Ecto neural progenitor cell (in vitro differentiated cells): ENCODE results near the gene SMAD3.

ENCODE experiments used
- DNase-seq: peaks from one replicate; pipeline ENCODE4 v3.0.0-alpha.2; 2018; ENCODE audit warnings: low spot score

SMAD3 gene

DNA sequence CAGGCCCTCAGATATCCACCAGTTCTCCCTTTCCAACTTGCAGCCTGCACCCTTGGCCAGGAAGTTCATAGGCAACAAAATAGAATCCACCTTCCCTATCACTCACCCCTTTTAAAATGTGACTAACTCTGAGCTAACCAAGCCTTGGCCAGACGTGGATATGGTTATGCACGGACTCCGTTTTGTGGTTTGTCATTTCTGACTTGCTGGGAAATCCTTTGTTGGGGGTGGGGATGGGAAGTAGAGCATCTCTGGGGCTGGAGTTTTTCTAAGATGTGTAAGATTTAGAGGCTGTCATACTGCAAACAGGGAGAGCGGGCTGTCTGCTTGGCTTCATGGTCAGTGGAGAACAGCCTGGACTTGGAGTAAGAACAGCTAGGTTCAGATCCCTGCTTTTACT is 62.6 kb downstream of the SMAD3 start:
- no peak for DNase-seq

DNA sequence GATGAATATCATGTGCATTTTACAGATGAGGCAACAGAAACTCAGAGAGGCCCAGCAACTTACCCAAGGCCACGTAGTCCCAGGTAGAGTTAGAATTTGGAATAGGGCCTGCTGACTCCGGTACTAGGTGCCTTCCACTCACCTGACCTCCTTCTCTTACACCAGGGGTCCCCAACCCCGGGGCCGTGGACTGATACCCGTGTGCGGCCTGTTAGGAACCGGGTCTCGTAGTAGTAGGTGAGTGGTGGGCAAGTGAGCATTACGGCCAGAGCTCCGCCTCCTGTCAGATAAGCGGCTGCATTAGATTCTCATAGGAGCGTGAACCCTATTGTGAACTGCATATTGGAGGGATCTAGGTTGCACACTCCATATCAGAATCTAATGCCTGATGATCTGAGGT is 64.8 kb downstream of the SMAD3 start:
- DNase-seq, result no peak

DNA sequence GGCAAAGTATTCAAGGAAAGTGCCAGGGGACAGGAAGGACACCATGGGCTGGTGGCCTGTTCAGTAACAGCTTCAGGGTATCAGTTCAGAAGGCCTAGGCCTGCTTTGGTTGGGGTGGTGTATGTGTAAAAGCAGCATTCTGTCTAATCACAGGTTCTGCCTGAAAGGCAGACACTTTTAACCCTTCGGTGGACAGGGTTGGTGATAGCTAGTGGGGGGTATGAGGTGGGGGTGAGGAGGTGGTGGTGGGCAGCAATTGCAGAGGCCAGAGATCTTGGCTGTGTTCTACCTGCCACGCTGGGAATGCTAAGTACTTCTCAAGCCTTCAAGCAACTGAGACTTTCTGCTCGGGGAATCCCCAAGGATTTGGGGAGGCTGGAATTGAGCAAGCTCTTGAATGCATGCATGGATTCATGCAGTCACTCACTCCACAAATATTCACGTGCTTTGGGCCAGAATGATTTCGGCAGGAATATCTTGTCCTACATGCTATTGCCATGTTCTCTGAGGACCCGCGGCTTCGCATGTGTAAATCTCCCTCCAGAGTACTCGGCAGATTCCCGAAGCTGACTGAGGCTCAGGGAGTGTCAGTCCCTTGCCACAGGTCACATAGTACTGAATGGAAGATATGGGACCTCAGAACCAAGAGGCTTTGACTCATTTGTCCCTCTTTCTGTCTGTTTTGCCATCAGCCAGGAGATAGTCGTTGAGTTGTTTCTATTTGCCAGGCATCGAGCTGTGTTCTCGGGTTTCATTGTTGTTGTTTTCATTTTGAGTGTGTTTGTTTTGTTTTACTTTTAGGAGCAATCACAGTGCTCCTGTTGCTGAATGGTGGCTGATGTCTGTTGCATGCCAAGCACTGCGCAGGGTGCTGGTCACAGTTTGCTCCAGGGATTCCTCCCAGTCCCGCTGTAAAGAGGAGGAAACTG is 65.5 kb downstream of the SMAD3 start:
- no peak for DNase-seq

DNA sequence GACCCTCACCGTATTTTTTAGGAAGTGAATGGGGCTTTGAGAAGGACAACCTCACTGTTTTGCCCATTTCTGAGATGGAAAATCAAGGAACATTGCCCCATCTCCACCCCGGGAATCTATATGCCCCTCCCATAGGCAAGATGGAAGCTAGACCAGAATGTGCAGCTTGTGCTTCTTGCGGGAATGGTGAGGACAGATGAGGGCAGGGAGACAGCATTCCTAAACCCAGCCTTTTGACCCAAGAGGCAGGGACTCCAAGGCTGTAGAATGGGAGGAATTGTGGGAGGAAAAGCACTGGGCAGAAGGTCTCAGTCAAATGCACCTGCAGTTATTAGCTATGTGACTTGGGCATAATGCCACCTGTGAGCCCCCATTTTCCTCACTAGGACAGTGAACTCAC is 66.9 kb downstream of the SMAD3 start:
- no peak for DNase-seq

DNA sequence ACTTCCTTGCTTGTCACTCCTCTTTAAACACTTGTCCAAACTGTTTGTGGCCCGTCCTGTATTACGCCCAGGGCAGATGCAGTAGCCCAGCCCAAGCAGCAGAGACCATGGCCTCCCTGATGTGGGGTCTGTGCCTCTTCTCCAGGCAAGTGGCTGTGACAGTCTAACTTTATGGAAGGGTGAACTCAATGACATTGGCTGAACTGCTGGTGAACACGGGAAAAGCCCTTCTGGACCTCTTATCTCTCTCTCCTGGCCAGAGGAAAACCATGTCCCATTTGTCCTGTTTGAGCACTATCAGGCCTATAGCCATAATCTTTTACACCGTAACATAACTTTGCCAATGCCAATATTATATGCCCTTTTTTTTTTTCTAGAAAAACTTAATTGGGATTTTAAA is 67.6 kb downstream of the SMAD3 start:
- DNase-seq, result no peak

DNA sequence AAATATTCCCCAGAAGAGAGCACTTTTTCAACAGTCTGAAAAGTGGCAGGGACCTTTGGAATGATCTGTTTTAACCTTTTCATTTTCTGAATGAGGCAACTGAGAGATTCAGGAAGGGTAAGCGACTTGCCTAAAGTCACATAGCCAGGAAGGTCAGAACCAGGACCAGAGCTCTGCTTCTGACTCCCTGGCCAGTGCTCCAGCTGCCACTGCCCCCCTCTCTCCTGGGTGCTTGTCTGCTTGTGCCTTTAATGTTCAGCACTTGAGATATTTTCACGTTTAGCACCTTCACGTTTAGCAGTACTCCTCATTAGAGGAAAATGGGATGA is 68.3 kb downstream of the SMAD3 start:
- DNase-seq, result no peak

DNA sequence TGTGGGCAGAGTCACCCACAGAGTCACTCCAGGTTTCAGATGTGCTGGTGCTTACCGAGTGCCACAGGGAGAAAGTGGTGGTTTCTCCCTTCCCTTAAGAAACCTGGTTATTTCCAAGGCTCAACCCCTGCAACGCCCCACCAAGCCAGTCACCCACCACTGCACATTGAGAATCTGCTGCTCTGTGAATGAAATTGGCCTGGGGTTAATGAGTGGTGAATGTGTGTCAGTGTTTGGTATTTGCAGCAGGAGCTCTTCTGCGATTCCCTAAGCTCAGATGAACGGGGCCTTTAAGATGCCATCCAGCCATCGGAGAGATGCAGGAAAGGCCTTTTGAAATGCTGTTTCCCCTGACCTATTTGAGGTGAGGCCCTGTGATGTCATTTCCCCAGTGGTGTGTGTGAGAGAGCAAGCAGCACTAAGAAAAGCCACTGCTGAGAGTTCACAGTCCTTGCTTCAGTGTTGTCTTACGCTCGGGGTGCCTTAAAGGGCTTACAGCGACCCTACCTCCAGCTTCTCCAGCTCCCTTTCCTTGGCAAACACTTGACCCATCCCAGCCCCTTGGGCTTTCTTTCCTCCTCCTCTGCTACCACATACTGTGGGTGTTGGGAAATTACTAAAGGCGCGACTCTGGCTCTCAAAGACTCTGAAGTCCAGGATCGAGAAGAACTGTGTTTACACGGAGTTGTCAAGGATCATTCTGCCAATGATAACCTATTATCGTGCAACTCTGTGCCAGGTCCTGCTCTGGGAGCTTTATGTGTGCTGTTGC is 68.9 kb downstream of the SMAD3 start:
- DNase-seq, result no peak

DNA sequence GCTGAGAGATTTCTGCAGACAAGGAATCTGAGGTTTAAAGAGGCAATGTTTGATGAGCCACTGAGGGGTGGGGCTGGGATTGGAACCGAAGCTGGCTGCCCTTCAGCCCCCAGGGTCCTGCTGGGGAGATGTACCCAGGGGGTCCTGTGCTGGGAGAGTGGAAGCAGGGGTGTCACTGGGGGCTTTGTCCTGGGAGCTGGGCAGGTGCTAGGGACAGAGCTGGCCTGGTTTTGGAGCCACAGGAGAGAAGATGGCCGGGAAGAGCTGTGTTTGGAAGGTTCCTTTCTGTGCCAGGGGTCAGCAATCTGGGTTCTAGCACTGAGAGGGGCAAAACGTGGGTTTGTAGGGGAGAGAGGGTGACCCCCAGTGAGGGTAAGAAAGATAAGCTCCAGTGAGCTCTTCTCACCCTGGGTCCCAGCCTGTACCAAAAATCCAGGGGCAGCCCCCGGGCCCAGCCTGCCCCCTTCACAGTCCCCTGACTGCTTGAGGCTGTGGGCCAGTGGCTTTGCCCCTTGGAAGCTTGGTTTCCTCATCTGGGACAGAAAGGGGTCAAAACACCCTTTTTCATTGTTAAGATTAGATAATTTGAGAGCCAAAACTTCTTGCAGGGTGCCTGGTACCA is 69.6 kb downstream of the SMAD3 start:
- no peak for DNase-seq

DNA sequence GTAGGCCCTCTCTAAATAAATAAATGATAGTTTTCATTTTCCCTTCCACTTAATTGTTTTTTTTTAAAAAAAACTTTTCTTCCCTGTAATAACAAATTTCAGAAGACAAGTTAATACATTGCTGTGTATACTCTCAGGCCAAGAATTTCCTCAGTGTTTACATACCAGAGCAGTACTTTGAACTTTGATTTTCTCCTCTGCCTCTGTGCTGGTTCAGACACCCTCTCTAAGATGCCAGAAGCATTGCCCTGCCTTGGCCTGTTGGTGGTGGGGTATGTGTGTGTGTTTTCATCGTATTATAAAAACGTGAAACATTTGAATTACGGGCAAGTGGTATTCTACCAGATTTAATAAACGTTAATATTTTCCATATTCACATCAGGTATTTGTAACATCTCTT is 70.1 kb downstream of the SMAD3 start:
- no peak for DNase-seq

DNA sequence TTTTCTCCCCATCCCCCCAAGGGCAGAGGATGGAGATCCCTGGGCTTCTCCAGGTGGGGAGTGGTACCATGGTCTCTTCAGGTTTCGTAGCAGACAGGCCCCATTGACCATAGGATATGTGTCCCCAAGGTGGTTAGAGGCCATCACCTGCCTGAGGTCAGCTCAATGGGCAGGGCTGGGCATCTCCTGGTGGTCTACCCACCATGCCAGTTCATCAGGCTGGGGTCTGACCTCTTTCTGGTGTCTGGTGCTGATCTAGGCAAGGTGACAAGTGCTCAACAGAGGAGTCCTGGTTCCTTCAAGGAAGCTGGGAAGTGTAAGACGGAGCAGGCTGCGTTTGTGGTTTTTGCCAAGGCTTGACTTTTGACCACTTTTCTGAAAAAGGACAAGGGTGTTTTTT is 71.4 kb downstream of the SMAD3 start:
- no peak for DNase-seq

DNA sequence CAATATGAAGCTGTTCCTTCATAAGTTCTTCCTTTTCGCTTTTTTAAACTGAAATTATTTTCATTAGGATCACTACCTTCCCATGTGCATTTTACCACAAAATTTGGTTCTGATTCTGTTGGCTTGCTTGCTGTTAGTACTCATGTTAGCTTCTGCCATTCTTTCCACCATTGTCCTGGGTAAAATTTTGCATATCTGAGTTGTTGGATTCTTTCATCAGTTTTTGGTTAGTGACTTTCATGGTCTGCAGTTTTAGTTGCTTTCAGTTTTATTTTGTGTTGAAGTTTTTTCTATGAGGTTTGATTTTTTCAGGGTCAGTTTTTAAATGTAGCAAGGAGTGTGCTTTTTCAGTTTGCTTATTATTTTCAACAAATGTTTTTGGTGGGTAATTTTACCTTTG is 71.9 kb downstream of the SMAD3 start:
- no peak for DNase-seq

DNA sequence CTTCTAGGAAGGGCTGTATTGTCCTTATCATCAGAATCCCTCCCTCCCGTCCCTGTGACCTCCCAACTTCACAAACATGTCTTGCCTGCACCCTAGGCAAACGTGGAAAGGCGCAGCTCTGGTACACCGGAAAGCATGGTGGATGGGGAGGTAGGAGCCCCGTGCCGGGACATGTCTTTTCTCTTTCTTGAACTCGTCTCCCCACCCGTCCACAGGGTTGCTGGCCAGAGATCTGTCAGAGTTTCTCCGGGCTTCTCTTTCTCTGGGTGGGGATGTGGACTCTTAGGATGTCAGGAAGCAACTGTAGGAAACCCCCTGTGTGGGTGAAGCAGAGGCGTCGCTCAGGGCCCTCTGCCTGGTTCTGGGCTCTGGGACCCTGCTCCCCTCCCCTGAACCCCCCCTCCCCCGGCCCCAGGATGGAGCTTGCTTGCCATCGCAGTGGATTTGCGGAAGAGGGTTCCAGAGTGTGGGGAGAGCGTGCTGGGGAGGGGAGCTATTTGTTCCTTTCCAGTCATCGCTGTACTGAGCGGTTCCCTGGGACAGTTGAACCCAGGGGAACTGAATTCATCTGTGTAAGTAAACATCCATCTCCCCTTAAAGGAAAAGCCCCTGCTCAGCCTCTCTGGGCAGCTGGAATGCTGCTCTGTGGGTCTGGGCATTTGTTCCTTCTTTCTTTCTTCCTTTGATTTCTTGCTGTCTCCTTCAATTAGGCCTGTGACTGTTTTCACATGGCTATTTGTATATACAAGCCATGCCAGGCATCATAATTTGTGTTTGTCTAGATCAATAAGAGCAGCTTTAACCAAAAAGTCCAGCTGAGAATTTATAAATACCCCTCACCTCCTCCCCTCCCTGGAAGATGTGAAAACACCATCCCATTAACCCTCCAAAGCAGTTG is 72.8 kb downstream of the SMAD3 start:
- no peak for DNase-seq

DNA sequence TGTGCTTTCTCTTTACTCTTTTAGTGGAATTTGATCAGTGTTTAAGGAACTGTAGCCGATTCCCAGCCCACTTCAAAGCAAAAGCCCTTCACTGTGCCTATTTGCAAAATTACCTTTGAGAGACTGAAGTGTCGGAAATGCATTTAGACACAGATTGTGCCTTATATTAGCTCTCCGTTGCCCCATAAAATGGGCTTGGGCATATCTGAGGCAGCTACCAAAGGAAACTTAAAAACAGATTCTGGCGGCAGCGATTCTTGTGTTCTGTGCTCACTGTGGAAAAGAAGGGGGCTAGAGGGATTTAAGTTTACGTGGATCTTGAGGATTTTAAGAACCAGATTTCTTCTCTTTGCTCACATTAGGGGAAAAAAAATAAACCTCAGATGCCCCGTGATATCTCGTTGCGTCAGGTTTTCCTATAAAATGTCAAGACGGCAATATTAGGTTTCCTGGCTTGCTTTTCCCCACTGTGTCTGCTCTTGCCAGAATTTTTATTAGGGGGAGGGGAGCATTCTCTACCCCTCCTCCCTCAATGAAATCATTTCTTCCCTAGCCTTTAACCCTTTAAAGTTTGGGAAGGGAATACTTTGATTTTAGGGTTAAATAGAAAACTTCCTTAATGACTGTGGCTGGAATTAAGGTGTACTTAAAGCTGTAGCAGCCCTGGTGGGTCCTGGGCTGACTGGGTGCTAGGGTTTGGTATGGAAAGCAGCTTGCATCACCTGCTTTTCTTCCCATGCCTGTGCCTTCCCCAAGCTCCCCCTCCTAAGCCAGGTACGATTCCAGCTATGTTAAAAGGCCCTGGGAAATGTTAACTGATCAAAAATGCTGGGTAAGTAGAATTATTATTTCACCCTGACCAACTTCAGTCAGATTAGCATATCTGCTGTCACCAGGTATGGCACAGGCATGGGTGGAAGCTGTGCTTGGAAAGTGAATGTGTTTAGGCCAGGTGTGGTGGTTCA is 73.8 kb downstream of the SMAD3 start:
- no peak for DNase-seq

DNA sequence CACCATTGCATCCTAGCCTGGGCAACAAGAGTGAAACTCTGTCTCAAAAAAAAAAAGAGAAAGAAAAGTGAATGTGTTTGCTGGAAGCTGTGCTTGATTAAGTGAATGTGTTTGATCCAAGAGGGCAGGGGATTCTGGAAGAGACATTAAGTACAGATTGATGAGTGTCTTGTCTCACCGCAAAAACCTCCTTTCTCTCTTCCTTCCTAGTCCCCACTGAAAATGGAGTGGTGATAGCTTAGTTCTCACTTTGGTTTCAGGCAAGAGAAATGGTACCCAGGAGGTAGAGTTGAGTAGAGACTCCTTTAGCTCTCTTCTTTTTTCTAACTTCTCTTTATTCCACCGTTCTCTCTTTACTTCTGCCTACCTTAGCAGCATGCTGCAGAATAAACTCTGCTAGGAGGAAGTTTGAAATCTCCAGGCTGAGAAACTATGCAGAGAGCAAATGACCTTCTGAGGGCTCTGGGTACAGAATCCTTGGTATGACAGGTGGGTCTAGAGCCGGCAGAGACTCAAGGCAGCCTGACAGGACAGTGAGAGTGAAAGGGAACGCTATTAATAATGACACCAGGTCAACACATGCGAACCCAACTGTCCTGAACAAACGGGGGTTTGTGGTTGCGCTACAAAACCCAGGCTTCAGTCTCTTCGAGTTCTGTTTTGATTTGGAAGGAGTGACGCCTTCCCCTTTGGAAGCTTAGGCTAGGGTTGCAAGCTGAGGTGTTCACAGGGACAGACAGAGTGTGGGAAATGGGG is 74.9 kb downstream of the SMAD3 start:
- DNase-seq, result no peak

DNA sequence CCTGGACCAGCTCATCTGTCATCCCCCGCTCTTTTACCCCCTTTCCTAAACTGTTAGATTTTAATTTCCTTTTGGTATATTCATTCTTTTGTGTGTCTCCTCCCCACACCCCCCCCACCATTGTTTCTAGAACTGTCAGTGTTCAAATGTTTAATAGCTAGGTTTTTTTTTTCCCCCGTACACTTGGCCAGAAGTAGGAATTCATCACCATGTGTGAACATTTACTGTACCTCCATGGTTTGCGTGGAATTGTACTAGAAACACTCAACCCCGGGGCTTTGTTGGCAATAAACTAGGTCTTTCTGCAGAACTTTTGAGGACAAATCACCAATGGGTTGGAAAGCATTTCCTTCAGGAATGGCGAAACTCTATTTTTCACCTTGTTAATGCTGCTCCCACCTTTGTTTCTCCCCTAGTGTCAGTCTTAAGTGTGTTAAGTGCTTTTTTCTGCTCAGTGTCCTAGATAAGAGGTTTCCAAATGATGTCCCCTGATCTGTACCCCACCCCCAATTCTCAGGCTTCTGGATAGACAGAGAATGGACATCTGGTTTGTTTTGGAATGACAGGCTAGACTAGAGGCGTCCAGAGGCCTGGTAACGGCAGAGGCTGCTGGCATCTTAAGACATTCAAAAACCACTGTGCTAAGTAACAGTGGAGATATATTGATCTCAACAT is 76.8 kb downstream of the SMAD3 start:
- DNase-seq, result no peak

DNA sequence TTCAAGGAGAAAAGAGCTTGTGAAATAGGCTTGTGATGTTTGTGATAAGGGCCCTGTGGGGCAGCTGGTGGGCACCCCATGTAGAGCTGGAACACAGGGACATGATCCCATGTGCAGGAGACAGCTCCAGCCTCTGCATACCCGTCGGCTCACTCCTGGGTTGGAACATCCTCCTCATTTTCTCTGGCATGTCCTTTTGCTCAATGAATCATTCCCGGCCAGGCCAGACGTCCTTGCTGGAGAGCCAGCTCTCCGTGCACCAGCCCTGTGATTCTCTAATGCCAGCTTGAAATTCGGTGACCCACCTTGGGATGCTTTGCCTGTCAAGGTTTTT is 77.3 kb downstream of the SMAD3 start:
- no peak for DNase-seq

DNA sequence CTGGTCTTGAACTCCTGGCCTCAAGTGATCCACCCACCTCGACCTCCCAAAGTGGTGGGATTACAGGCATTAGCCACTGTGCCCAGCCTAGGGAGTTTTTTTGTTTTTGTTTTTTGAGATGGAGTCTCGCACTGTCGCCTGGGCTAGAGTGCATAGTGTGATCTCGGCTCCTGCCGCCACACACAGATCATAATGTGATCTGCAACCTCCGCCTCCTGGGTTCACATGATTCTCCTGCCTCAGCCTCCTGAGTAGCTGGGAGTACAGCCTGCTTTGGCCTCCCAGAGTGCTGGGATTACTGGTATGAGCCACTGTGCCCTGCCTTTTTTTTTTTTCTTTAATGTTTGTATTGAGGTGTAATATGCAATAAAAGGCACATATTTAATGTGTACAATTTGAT is 78.2 kb downstream of the SMAD3 start:
- DNase-seq, result no peak

DNA sequence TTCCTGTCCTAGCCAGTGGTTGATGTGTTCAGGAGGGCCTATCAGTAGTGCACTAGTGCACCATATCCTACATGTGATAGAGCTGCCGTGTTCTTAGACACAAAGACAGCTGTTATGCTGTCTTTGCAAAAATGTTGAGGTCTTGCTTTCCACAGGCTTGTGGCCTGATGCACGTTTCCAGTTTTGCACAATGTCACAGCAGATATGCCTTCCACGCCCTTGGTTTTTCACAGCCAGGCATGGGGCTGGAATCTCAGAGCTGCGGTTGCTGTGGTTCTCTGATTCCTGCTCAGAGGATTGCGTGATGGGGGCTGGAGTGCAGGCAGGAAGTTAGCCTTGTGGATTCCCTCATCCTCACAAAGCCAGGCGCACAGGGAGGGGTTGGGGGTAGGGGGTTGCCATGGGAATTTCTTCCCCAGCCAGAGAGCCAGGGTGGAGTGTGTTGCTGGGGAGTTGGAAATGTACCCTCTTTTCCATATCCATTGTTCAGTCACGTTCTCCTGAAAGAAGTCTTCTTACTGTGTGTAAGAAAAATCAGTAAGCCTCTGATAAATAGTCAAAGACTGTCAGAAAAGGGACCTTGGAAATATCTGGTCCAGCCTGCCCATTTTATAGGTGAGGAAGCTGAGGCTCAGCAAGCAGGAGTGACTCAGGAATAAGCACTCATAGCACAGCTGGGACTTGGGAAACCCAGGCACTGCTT is 79.4 kb downstream of the SMAD3 start:
- DNase-seq, result no peak

DNA sequence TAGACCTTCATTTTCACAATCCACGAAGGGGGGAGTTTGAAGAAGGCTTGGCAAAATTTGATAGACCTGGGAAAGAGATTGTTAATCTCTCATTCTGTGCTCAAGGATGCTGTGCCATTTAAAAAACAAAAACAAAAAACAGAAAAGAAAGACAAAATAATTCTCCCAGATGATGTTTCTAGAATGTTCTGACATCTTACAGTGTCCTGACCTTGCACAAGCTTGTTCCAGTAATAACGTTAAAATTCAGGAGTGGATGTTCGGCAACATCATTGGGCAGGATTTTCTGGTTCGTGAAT is 79.9 kb downstream of the SMAD3 start:
- no peak for DNase-seq
